ENCODE results near the gene ABCC3.

The ABCC3 gene

GRCh38 chr17:50626037-50626574, 8.6 kb upstream of the ABCC3 start:
- in situ Hi-C loops (cut with MboI; ENCODE audit: low sequenced_read_pairs, unreplicated experiment), result no loop called here
- peak; percentile 62 for TF ChIP-seq CTCF (IDR thresholded peaks at IDR 0.05; ENCODE audit: borderline replicate concordance, control extremely low read depth, extremely low read depth, insufficient read depth, missing control alignments)
- DNase-seq (ENCODE audit: low spot score), result peak; percentile 86

- DNase-seq (ENCODE audit: low spot score), result no peak
- in situ Hi-C loops (cut with MboI; ENCODE audit: low sequenced_read_pairs, unreplicated experiment), result no loop called here
- TF ChIP-seq CTCF (IDR thresholded peaks at IDR 0.05; ENCODE audit: borderline replicate concordance, control extremely low read depth, extremely low read depth, insufficient read depth, missing control alignments), result no peak
These were observed 7.5 kb upstream of the ABCC3 start for GRCh38 chr17:50627036-50627781.

- in situ Hi-C loops (cut with MboI; ENCODE audit: low sequenced_read_pairs, unreplicated experiment), result no loop called here
- TF ChIP-seq CTCF (IDR thresholded peaks at IDR 0.05; ENCODE audit: borderline replicate concordance, control extremely low read depth, extremely low read depth, insufficient read depth, missing control alignments), result no peak
- no peak for DNase-seq (ENCODE audit: low spot score)
These were observed 6.7 kb upstream of the ABCC3 start for GRCh38 chr17:50627782-50628601.

- in situ Hi-C loops (cut with MboI; ENCODE audit: low sequenced_read_pairs, unreplicated experiment), result no loop called here
- TF ChIP-seq CTCF (IDR thresholded peaks at IDR 0.05; ENCODE audit: borderline replicate concordance, control extremely low read depth, extremely low read depth, insufficient read depth, missing control alignments), result no peak
- no peak for DNase-seq (ENCODE audit: low spot score)
These were observed 4.8 kb upstream of the ABCC3 start for GRCh38 chr17:50629902-50630301.

GRCh38 chr17:50630524-50631194, 4.0 kb upstream of the ABCC3 start:
- peak; percentile 76 for DNase-seq (ENCODE audit: low spot score)
- in situ Hi-C loops (cut with MboI; ENCODE audit: low sequenced_read_pairs, unreplicated experiment), result no loop called here
- peak; percentile 45 for TF ChIP-seq CTCF (IDR thresholded peaks at IDR 0.05; ENCODE audit: borderline replicate concordance, control extremely low read depth, extremely low read depth, insufficient read depth, missing control alignments)

GRCh38 chr17:50631195-50631907, 3.3 kb upstream of the ABCC3 start:
- in situ Hi-C loops (cut with MboI; ENCODE audit: low sequenced_read_pairs, unreplicated experiment), result no loop called here
- TF ChIP-seq CTCF (IDR thresholded peaks at IDR 0.05; ENCODE audit: borderline replicate concordance, control extremely low read depth, extremely low read depth, insufficient read depth, missing control alignments), result no peak
- DNase-seq (ENCODE audit: low spot score), result no peak
